Bronchial epithelial cell (primary cell): ENCODE data around the gene OTOF. TPM values are rescaled to one million over a fixed set of nuclear protein-coding genes. Genes with fewer than 3 reads are reported as not detected.

Experiments used
- DNase-seq: peaks from one replicate; pipeline ENCODE4 v3.0.0-alpha.2; 2010; ENCODE audit warnings: low read depth
- FAIRE-seq: peaks from 2 replicates; lab custom pipeline; 2011; peaks lifted over from hg19 to GRCh38; lab: Jason Lieb, UNC
- H3K27me3 ChIP-seq: 2 replicates; pipeline ENCODE4 v1.5.1; 2011; ENCODE audit warnings: low read length; ENCODE audit not compliant: control insufficient read depth, insufficient read depth
- H3K36me3 ChIP-seq: 2 replicates; pipeline ENCODE4 v1.5.1; 2011; ENCODE audit warnings: low read length; ENCODE audit not compliant: control insufficient read depth, insufficient read depth
- H3K4me3 ChIP-seq: 2 replicates; pipeline ENCODE4 v1.5.1; 2011; ENCODE audit warnings: mild to moderate bottlenecking, low read depth, low read length, control low read depth
- CTCF ChIP-seq: IDR thresholded peaks from 2 replicates; pipeline ENCODE4 v1.5.1; 2011; ENCODE audit warnings: mild to moderate bottlenecking, moderate library complexity, low read length, control low read depth, inconsistent platforms; ENCODE audit not compliant: insufficient read depth, severe bottlenecking
- total RNA-seq: library from RNA; depleted of rRNA; stranded (reverse); fragments of >200 nt; gene quantifications from 2 replicates; pipeline ENCODE4 v1.2.1, GENCODE V29; 2014

OTOF gene
- total RNA-seq, 1 donor from 2014 or later, result not detected

- DNase-seq (no peak), FAIRE-seq (no peak)
- TF ChIP-seq CTCF, result no peak
- H3K27me3 ChIP-seq, result peaks cover 2% of the 10 kb centered on the region
- H3K36me3 ChIP-seq, result no peaks in the 10 kb centered on the region
- no peak overlapping the region for H3K4me3 ChIP-seq
Observed at GRCh38 chr2:26432363-26432762, 45.6 kb downstream of the OTOF start.

DNA sequence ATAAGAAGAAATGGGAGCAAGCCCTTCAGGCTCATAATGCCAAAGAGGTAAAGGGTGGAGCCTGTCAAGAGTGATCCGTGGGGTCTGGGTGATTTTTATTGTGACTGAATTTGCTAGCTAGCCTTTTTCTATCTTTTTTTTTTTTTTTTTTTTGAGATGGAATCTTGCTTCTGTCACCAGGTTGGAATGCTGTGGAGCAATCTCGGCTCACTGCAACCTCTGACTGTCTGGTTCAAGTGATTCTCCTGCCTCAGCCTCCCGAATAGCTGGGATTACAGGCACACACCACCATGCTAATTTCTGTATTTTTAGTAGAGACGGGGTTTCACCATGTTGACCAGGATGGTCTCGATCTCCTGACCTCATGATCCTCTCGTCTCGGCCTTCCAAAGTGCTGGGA lies 47.1 kb downstream of the OTOF start:
- DNase-seq, result peak; percentile 20
- no peak for TF ChIP-seq CTCF
- FAIRE-seq, result no peak

DNA sequence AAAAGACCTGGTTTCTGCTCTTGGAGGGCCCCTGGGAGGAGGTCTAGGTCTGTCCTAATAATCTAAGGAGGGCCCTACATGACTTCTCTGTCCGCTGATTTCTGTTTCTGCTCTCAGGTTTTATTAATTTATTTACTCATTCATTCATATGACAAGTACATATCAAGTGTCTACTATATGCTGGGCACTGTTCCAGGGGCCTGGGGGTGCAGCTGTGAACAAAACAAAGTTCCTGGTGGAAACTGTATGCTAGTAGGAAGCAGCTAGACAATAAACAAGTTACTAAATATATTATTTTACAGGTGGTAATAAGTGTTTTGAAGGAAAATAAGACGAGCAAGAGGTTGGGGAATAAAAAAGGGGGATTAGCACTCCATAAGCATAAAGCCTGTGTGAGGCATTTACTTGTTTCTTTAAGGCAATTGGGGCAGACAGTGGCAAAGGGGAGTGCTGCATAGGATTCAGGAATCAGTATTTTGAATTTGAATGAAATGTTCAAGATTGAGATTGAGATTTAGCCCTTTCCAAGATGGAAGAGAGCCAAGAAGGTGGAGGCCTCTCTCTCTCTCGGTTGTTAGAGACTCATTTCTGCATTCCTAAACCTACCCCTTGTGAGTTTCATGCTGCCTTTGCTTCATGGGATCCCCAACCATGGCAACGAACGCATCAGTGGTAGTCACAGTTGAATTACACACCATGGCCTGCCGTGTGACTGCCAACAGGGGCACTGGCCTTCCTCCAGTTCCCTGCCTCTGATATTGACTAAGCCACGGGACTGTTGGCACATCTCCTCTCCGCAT lies 47.9 kb downstream of the OTOF start:
- no peak for FAIRE-seq
- no peaks in the 10 kb centered on the region for H3K36me3 ChIP-seq
- no peak overlapping the region for H3K4me3 ChIP-seq
- H3K27me3 ChIP-seq, result peaks cover 2% of the 10 kb centered on the region
- TF ChIP-seq CTCF, result no peak
- no peak for DNase-seq

More for the DNA sequence above, 47.1 kb downstream of the OTOF start:
- no peaks in the 10 kb centered on the region for H3K36me3 ChIP-seq
- peaks cover 2% of the 10 kb centered on the region for H3K27me3 ChIP-seq
- no peak overlapping the region for H3K4me3 ChIP-seq

DNA sequence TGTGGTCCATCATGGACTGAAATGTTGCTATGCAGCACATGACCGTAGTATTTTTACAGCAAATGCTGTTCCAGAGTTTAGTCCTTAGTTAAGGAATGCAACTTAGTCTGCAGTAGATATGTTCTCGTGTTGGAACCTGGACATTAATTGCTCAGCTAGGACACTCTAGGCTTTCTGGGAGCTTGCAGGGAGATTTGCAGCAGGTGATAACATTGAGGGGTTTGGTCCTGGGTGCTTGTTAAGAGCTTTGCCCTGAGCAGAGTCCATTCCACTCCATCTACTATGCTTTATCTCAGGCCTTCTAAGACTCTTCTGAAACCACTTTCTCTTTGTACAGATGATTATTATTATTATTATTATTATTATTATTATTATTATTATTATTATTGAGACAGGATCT lies 49.1 kb downstream of the OTOF start:
- no peak overlapping the region for H3K4me3 ChIP-seq
- H3K36me3 ChIP-seq, result no peaks in the 10 kb centered on the region
- H3K27me3 ChIP-seq, result peaks cover 2% of the 10 kb centered on the region
- DNase-seq (no peak), FAIRE-seq (no peak)
- TF ChIP-seq CTCF, result no peak

- H3K27me3 ChIP-seq, result peaks cover 2% of the 10 kb centered on the region
- TF ChIP-seq CTCF, result no peak
- no peak overlapping the region for H3K4me3 ChIP-seq
- FAIRE-seq (no peak), DNase-seq (no peak)
- H3K36me3 ChIP-seq, result no peaks in the 10 kb centered on the region
Observed at GRCh38 chr2:26424221-26424620, 53.7 kb downstream of the OTOF start.

- FAIRE-seq, result peak; percentile 43
- peaks cover 2% of the 10 kb centered on the region for H3K27me3 ChIP-seq
- TF ChIP-seq CTCF, result no peak
- H3K4me3 ChIP-seq, result no peak overlapping the region
- DNase-seq, result no peak
- no peaks in the 10 kb centered on the region for H3K36me3 ChIP-seq
Observed at GRCh38 chr2:26423750-26424149, 54.2 kb downstream of the OTOF start.
